Measurements from ENCODE around the gene PHF14. TPM values are rescaled to one million over a fixed set of nuclear protein-coding genes. Genes with fewer than 3 reads are reported as not detected.

The PHF14 gene
- total RNA-seq, 1 donor from 2014 or later, result 37.3 TPM

DNA sequence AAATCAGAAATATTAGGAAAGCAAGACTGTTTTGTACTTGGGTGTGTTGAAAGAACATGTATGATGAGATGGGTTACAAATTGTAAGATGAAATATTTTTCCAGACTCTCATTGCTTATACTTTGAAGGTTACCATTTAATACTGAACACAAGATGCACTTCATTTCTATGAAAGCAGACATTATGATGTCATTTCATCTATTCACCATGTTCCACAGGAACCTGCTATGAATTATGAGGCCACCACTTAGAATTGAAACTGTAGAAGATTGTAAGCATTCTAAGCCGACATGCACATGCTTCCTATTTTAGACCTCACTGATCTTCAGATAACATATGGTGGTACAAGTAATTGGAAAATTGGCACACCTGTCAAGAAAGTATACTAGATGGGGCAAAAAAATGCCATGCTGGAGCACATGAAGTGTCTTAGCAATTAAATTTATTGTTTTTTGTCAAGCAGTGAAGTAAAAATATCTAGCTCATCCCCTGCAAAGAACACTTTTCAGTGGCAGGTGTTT, 195.0 kb downstream of the PHF14 start:
- intact Hi-C loops (cut with micrococcal nuclease), result no loop called here

DNA sequence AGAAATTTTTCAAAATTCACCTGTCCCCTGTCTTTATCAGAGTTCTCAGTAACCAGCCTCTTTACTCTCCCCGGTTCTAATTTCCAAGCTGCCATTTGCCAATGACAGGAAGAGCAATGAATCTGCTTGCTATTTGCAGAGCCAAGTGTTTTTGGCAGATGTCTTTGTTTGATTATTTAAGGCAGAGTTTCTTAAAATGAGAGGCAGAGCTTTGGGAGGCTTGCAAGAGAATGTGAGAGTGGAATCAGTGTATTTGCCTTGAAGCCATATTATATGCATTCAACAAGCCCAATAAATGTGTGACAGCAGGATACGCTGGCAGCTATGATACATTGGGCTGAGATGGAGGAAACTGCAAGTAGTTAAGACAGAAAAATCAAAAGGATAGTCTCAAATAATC, 196.5 kb downstream of the PHF14 start:
- intact Hi-C loops (cut with micrococcal nuclease), result no loop called here

DNA sequence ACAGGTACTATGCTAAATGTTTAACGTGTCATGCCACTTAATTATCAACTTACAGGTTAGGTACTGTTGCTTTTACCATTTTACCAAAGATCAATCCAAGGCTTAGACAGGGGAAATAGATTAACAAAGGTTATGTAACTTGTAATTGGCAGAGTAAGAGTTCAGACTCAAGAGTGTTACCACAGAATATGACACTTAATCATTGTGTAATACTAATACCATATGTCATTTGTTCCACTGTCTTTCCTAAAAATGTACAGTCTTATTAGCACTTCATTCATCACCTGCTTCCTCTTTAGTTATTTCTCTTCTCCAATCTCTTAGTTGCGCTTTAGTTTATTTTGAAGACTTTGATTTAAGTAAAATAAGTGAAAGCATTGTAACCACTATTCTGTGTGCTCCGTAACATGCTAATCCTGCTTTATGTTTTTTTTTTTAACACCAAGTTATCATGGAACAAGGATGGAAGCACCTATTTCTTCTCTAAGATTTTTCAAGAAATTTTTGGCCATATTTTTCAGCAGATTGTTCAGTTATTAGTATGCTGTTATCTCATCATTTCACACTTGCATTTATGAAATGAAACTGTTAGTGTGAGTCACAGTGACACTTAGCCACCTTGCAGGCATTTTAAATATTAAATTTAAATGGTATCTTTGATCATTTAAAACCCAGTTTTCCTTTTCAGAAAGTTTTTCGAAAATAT, 197.3 kb downstream of the PHF14 start:
- intact Hi-C loops (cut with micrococcal nuclease), result no loop called here

DNA sequence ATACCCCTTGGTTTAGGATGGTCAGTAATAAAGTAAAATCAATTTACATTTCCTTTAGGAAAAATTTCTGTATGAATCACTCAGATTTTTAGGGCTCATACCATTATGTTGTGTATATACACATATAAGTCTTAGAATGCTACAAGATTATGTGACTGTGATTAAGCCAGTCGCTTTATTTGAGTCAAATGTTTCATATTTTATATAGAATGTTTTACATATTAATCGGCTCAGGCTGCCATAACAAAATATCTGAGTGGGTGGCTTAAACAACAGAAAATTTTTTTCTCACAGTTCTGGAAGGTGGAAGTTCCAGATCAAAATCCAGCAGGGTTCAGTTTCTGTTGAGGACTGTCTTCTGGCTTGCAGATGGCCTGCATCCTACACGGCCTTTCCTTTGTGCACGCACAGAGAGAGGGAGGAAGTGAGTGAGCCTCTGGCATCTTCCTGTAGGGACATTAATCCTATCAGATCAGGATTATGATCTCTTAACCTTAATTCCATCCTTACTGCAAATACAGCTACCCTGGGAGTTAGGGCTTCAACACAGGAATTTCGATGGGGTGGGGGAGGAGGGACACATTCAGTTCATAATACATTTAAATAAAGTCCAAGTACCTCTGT, 198.0 kb downstream of the PHF14 start:
- intact Hi-C loops (cut with micrococcal nuclease), result no loop called here

DNA sequence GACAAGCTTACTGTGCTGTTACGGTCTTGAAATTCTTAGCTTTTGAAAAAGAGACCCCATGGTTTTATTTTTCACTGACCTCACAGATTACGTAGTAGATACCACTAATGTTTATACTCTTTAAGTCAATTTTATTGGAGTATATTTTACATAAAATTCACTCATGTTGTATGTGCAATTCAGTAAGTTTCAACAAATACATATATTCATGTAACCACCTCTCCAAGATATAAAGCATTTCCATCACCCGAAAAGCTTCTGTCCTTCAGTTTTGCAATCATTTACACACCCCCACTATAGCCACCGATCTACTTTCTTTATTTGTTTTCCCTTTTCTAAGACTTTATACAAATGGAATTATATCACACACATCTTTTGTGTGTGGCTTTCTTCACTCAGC, 199.2 kb downstream of the PHF14 start:
- intact Hi-C loops (cut with micrococcal nuclease), result no loop called here

- intact Hi-C loops (cut with micrococcal nuclease), result no loop called here
These were observed 201.7 kb downstream of the PHF14 start for GRCh38 chr7:11175371-11175770.

- intact Hi-C loops (cut with micrococcal nuclease), result no loop called here
These were observed 202.2 kb downstream of the PHF14 start for GRCh38 chr7:11175887-11176286.

GRCh38 chr7:11176985-11177555, 203.4 kb downstream of the PHF14 start:
- intact Hi-C loops (cut with micrococcal nuclease), result no loop called here

GRCh38 chr7:11177793-11178192, 204.1 kb downstream of the PHF14 start:
- intact Hi-C loops (cut with micrococcal nuclease), result no loop called here

- intact Hi-C loops (cut with micrococcal nuclease), result no loop called here
These were observed 207.9 kb downstream of the PHF14 start for GRCh38 chr7:11181590-11181989.

DNA sequence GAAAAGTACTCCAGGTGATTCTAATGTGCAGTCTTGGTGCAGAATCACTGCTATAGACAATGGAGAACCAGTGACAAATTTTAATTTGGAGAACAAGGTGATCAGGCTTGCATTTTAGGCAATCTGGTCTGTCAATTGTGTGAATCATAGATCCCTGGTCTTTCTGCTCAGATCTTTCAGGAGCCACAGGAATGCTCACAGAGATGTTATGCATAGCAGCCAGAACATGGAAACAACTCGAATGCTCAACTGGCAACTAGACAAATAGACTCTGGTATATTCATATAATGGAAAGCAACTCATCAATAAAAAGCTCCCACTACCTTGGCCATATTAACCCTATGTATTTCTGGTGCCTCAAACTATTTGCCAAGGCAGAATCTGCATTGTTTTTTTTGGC, 209.1 kb downstream of the PHF14 start:
- intact Hi-C loops (cut with micrococcal nuclease), result no loop called here

DNA sequence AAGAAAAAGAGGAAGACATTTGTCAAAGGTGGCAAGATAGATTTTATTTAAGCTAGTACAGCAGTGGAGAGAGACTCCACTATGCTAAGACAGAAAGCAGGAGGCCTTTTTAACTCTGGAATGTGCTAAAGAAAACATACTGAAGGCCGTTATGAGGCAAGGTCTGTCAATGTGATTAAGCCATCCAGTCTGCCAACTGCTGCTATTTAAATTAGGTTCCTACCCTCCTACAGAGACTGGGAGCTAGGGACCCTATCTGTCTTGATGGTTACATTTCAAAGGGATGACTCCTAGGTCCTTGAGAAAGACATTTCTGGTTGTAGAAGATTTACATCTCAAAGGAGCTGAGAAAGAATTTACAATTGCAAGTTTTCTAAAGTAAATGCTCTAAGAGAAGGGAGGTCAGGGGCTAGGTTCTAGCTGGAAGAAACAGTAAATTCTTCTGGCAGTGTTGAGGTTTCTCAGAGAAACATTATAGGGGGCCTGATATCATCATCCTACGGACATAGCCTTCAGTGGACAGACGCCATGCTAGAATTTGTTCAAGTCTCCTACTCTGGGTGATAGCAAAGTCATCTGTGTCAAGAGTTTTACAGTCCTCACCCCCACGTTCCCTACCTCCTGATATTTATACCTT, 211.6 kb downstream of the PHF14 start:
- intact Hi-C loops (cut with micrococcal nuclease), result no loop called here

DNA sequence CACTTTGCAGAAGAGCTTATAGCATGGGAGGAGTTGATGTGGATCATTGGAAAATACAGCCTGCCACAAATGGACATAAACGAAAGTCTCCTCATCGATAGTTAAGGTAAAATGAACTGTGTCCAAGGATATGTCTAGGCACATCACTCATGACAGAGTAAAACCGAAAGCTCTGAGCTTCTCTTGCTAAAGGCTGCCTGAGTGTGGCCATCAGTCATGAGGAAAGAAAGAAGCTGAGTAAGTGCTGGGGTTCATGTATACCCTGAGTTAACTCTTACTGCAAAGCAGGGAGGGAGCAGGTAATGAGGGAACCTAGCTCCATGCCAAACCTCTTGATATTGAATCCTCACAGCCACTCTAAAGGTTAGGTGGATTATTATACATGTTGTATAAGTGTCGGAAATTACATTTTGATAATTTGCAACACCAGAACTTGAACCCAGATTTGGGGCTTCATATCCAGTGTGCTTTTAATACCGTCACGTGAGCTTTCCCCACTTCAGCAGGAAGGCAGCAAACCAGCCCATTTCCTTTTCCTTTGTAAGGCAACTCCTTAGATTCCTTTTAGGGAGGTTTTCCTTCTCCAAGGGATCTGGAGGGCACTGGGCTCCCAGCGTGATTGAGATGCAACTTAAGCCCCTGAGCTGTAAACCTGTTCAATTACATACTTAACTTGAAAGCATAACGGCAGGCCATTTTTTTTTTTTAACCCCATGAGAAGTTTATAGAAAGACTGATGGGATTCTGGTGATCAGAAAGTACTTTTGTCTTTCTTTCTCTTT, 215.0 kb downstream of the PHF14 start:
- intact Hi-C loops (cut with micrococcal nuclease), result no loop called here

DNA sequence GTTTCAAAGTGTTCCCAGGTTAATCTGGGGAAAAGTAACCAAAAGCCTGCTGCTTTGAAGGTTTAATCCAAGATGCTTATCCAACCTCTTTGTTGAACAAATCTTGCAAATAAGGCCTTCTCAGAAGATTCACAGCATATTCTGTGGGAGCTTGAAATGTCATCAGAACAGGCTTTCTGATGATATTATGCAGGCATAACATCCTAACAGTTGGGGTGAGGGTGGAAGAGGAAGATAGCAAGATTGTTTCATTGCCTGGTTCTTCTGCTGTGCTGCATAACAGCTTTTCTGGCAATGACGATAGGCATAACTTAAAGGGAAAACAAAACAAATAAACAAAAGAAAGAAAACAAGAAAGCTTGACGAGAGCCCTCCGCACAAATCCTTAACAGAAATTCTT, 217.4 kb downstream of the PHF14 start:
- intact Hi-C loops (cut with micrococcal nuclease), result no loop called here

GRCh38 chr7:11191574-11192220, 218.0 kb downstream of the PHF14 start:
- intact Hi-C loops (cut with micrococcal nuclease), result no loop called here

GRCh38 chr7:11192506-11192905, 218.8 kb downstream of the PHF14 start:
- intact Hi-C loops (cut with micrococcal nuclease), result no loop called here

DNA sequence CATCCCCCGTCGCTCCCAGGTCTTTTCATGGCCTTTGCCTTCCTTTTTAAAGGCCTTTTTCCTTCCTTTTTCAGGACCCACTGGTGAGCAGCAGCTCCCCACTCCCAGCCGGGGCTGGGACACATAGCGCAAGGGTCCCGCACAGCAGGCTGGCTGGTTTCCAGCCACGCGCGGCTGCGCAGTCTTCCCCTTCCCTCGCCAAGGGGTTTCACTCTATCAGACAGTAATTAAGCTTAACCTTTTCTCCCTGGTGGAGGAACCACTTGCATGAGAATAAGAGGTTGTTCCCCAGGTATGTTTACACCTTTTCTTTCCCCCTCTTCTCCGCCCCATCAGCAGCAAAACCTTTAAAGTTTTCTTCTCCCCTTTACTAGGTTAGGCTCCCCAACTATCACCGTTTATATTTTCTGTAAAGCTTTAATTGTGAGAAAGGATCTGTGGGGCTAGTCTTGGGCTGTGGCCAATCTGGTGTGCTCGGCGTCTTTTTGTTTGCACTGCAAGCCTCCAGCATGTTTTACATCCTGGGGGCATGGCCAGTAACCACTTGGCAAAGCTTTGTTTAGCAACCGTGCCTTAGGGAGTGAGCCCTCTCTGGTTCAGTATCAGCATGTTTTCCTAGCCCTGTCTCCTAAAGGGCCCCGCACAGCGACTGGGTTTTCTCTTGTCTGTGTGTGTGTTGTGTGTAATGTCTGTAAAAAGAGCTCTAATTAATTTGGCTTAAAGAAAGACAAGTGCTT, 219.6 kb downstream of the PHF14 start:
- intact Hi-C loops (cut with micrococcal nuclease), result no loop called here

DNA sequence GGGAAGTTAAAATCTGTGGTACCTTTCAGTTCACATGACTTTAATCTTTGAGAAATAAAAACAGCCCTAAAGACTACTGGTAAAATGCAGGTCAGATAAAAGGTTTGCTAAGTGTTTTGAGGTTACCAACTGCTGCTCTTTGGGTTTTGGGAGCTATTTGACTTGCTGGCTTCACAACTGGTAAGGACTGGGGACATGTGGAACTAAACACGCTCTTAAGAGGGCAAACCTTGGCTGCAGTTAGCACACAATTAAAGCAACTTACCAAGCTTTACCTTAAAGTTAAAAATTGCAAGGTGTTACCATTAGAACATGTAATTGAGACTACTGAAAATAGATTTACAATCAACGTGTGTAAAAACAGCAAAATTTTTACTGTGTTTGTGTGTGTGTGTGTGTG, 220.2 kb downstream of the PHF14 start:
- intact Hi-C loops (cut with micrococcal nuclease), result no loop called here

- intact Hi-C loops (cut with micrococcal nuclease), result no loop called here
These were observed 220.8 kb downstream of the PHF14 start for GRCh38 chr7:11194492-11194891.

DNA sequence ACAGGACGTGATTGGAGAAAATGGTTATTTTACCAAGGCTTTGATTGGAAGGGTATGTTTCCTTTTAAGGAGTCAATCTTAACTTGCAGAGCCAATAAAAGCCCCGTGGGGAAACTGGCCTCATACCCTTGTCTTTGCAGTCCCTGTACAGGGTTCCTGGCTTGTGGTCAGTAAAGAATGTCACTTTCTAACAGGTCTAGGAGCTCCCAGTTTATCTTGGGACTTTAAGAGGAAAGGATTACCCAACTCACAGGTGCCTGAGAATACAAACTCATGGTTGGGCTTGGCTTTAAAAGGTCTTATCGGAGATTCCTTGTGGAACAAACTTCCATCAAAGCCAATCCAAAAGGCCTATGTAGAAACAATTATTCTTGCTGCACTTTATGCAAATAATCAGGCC, 221.8 kb downstream of the PHF14 start:
- intact Hi-C loops (cut with micrococcal nuclease), result no loop called here

All from T-helper 2 cell treated with Interferon-gamma antibody and Interleukin-4, amounts not matched to agents 100 ng/mL and 5 ng/mL, for 36 hours (primary cell).